Fibroblast of lung (primary cell): ENCODE results near the gene OSBPL7. TPM values are rescaled to one million over a fixed set of nuclear protein-coding genes. Genes with fewer than 3 reads are reported as not detected.

Experiments
- DNase-seq, 2 donors: peaks; one replicate each; pipeline versions ENCODE4 v3.0.0 to v3.0.0-alpha.2; 2010; ENCODE audit warnings: low read depth in 2 of 2
- H2AFZ ChIP-seq: 2 replicates; pipeline ENCODE4 v1.5.1; 2012; ENCODE audit warnings: low read length, control low read depth, inconsistent platforms
- H3K27ac ChIP-seq: 2 replicates; pipeline ENCODE4 v1.5.1; 2011; ENCODE audit warnings: low read length, control low read depth; ENCODE audit not compliant: insufficient read depth
- H3K27me3 ChIP-seq: 2 replicates; pipeline ENCODE4 v1.5.1; 2011; ENCODE audit warnings: mild to moderate bottlenecking, low read length; ENCODE audit not compliant: control insufficient read depth, insufficient read depth
- H3K36me3 ChIP-seq: 2 replicates; pipeline ENCODE4 v1.5.1; 2011; ENCODE audit warnings: low read length; ENCODE audit not compliant: control insufficient read depth, insufficient read depth
- H3K4me1 ChIP-seq: 2 replicates; pipeline ENCODE4 v1.5.1; 2011; ENCODE audit warnings: low read length; ENCODE audit not compliant: control insufficient read depth, insufficient read depth; ENCODE audit errors: extremely low read depth
- H3K4me2 ChIP-seq: 2 replicates; pipeline ENCODE4 v1.5.1; 2011; ENCODE audit warnings: low read length, control low read depth; ENCODE audit not compliant: insufficient read depth; ENCODE audit errors: extremely low read depth
- H3K4me3 ChIP-seq, 4 experiments: fragments of 200-600 bp in 1 of 4; sonication (generic) in 1 of 4; replicated peaks in 1 of 4; 2 replicates each; pipeline ENCODE4 v1.5.1; 2011 to 2016; ENCODE audit warnings: low read length in 4 of 4, low read depth in 3 of 4, mild to moderate bottlenecking in 3 of 4, control low read depth in 2 of 4, inconsistent platforms in 1 of 4, mixed read lengths in 1 of 4; ENCODE audit not compliant: insufficient read depth in 1 of 4; ENCODE audit errors: control extremely low read depth in 1 of 4
- H3K79me2 ChIP-seq: 2 replicates; pipeline ENCODE4 v1.5.1; 2012; ENCODE audit warnings: mild to moderate bottlenecking, low read length, inconsistent platforms; ENCODE audit not compliant: control insufficient read depth, insufficient read depth
- H3K9ac ChIP-seq: 2 replicates; pipeline ENCODE4 v1.5.1; 2011; ENCODE audit warnings: mild to moderate bottlenecking, low read length, control low read depth; ENCODE audit not compliant: insufficient read depth
- H3K9me3 ChIP-seq: 2 replicates; pipeline ENCODE4 v1.5.1; 2012; ENCODE audit warnings: low read depth, low read length; ENCODE audit not compliant: control insufficient read depth, insufficient read depth
- H4K20me1 ChIP-seq: 2 replicates; pipeline ENCODE4 v1.5.1; 2011; ENCODE audit warnings: low read length; ENCODE audit not compliant: control insufficient read depth, insufficient read depth; ENCODE audit errors: extremely low read depth
- EZH2 ChIP-seq: IDR thresholded peaks from 2 replicates; pipeline ENCODE4 v1.5.1; 2012; ENCODE audit warnings: low read length, control low read depth, mild to moderate bottlenecking; ENCODE audit errors: missing control alignments
- polyA plus RNA-seq, 2 donors: library from polyadenylated mRNA; depleted of rRNA in 1 of 2; stranded (reverse) in 1 of 2; unstranded in 1 of 2; fragments of >200 nt; gene quantifications; 2 replicates each; pipeline ENCODE4 v1.2.1, GENCODE V29; 2011 to 2012; ENCODE audit warnings: missing spikeins in 1 of 2
- total RNA-seq: library from RNA; depleted of rRNA; stranded (reverse); fragments of >200 nt; gene quantifications from 2 replicates; pipeline ENCODE4 v1.2.1, GENCODE V29; 2014
- TF ChIP-seq, protein P1 (sequence below), 2 donors: IDR thresholded peaks in 1 of 2; conservative IDR thresholded peaks in 1 of 2; 1 replicate in 1 of 2; 2 replicates in 1 of 2; pipeline ENCODE4 v1.5.1; 2011 to 2012; ENCODE audit warnings: low read length in 2 of 2, control low read depth in 1 of 2, inconsistent platforms in 1 of 2, low read depth in 1 of 2, mild to moderate bottlenecking in 1 of 2

OSBPL7 gene
- total and polyA plus RNA-seq, 2 donors (not counting 1 experiment from before 2014, with no cell fraction given): 2.1 to 7.1 TPM

DNA sequence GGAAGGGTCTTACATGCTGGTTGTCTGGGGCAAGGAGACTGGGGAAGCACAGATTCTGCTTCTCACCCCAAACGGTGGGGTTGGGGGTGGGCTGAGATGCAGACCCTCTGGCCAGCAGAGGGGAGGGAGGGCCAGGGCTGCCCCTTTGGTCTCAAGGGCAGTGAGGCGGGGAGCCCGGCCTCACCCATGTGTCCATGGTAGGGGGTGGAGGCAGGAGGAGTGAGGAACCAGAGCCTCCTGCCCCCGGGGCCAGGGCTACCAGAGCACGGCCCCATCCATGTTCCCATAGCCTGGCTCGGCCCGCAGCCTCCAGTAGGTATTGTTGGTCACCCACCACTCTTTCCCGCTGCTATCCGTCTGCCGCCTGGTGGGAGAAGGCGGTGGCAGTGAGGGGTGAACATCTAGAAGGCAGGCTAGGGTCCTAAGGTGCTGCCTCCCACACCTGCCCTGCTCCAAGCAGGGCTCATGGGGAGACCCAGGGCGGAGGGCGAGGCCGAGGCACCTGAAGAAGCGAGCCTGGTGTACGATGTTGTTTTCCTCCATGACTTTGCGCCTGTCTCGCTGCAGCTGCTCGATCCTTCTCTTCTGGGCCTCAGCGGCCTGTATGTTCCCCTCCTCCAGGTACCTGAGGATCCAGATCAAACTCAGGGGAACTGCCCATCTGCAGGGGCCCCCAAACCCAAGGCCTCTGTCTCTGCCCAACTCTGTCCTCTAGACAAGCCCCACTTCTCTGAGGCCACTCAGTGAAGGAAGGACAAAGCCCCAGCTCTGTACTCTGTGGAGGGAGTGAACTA is 13.4 kb downstream of the OSBPL7 start:
- H3K4me3 ChIP-seq: no peak overlapping the region
- H3K27ac ChIP-seq: no peak overlapping the region
- no peak overlapping the region for H3K4me2 ChIP-seq
- H3K36me3 ChIP-seq: peaks cover 5% of the 10 kb centered on the region
- H4K20me1 ChIP-seq: no peaks in the 10 kb centered on the region
- no peaks in the 10 kb centered on the region for H3K79me2 ChIP-seq
- H3K9me3 ChIP-seq: no peaks in the 10 kb centered on the region
- no peak overlapping the region for H3K9ac ChIP-seq
- no peak for DNase-seq
- peaks cover 16% of the 10 kb centered on the region for H3K27me3 ChIP-seq
- peaks cover 4% of the 10 kb centered on the region for H3K4me1 ChIP-seq
- no peak overlapping the region for H2AFZ ChIP-seq
- TF ChIP-seq, protein P1, sequence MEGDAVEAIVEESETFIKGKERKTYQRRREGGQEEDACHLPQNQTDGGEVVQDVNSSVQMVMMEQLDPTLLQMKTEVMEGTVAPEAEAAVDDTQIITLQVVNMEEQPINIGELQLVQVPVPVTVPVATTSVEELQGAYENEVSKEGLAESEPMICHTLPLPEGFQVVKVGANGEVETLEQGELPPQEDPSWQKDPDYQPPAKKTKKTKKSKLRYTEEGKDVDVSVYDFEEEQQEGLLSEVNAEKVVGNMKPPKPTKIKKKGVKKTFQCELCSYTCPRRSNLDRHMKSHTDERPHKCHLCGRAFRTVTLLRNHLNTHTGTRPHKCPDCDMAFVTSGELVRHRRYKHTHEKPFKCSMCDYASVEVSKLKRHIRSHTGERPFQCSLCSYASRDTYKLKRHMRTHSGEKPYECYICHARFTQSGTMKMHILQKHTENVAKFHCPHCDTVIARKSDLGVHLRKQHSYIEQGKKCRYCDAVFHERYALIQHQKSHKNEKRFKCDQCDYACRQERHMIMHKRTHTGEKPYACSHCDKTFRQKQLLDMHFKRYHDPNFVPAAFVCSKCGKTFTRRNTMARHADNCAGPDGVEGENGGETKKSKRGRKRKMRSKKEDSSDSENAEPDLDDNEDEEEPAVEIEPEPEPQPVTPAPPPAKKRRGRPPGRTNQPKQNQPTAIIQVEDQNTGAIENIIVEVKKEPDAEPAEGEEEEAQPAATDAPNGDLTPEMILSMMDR (conservative IDR thresholded peaks at IDR 0.05 in 1 of 2, IDR thresholded peaks at IDR 0.05 in 1 of 2; ENCODE audit: low read depth in 1 of 2, low read length in 2 of 2): no peak
- TF ChIP-seq EZH2: no peak

DNA sequence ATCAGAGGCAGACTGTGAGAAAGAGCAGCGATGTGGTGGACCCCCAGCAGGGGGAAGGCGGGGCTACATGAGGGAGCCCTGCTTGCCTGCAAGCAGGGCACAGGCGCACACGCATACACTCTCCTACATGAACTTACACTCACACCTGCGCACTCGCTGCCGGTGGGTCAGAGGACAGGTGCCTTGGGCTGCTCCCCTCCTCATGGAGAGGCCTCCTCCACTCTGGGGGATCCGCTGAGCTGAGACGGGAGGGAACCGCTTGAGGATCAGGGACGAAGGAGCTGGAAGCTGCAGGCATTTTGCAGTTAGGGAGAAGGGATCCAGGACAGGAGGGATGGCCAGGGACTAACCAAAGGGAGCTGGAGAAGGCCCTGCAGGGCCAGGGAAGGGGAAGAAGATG is 14.2 kb downstream of the OSBPL7 start:
- Histone ChIP-seq H3K9me3 (no peaks in the 10 kb centered on the region), H3K4me3 (no peak overlapping the region), H4K20me1 (no peaks in the 10 kb centered on the region), H3K36me3 (peaks cover 5% of the 10 kb centered on the region), H3K4me2 (no peak overlapping the region), H3K79me2 (no peaks in the 10 kb centered on the region), H3K27ac (no peak overlapping the region), H3K9ac (no peak overlapping the region), H3K27me3 (peaks cover 20% of the 10 kb centered on the region), H2AFZ (no peak overlapping the region), H3K4me1 (peaks cover 4% of the 10 kb centered on the region)
- no peak for DNase-seq
- no peak for TF ChIP-seq EZH2
- TF ChIP-seq, protein P1 (conservative IDR thresholded peaks at IDR 0.05 in 1 of 2, IDR thresholded peaks at IDR 0.05 in 1 of 2; ENCODE audit: low read depth in 1 of 2, low read length in 2 of 2): no peak

DNA sequence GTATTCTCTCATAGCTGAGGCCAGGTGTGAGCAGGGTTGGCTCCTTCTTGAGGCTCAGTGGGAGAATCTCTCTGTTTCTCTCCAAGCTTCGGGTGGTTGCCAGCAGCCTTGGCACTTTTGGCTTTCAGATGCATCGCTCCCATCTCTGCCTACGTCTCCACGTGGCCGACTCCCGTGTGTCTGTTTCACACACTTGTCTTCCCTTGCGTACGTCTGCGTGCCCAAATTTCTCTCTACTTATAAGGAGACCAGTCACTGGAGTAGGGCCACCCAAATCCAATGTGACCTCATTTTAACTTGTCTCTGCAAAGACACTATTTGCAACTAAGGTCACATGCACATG is 14.7 kb downstream of the OSBPL7 start:
- H2AFZ ChIP-seq: no peak overlapping the region
- no peaks in the 10 kb centered on the region for H4K20me1 ChIP-seq
- H3K4me3 ChIP-seq: no peak overlapping the region
- no peaks in the 10 kb centered on the region for H3K9me3 ChIP-seq
- peaks cover 20% of the 10 kb centered on the region for H3K27me3 ChIP-seq
- H3K36me3 ChIP-seq: peaks cover 5% of the 10 kb centered on the region
- DNase-seq: no peak
- peaks cover 4% of the 10 kb centered on the region for H3K4me1 ChIP-seq
- TF ChIP-seq EZH2: no peak
- TF ChIP-seq, protein P1 (conservative IDR thresholded peaks at IDR 0.05 in 1 of 2, IDR thresholded peaks at IDR 0.05 in 1 of 2; ENCODE audit: low read depth in 1 of 2, low read length in 2 of 2): no peak
- no peak overlapping the region for H3K4me2 ChIP-seq
- H3K9ac ChIP-seq: no peak overlapping the region
- no peak overlapping the region for H3K27ac ChIP-seq
- H3K79me2 ChIP-seq: no peaks in the 10 kb centered on the region
